Myocyte (in vitro differentiated cells): ENCODE measurements around the gene RXRB. TPM values are rescaled to one million over a fixed set of nuclear protein-coding genes. Genes with fewer than 3 reads are reported as not detected.

Experiments
- DNase-seq: peaks from one replicate; pipeline ENCODE4 v3.0.0-alpha.2; 2012; ENCODE audit warnings: low read depth
- total RNA-seq: library from RNA; depleted of rRNA; stranded (reverse); fragments of >200 nt; gene quantifications from 2 replicates; pipeline ENCODE4 v1.2.3, GENCODE V29; 2014

RXRB gene
- total RNA-seq, 1 donor from 2014 or later, result 36.9 TPM

GRCh38 chr6:33212857-33213165 lies 12.3 kb upstream of the RXRB start:
- no peak for DNase-seq

GRCh38 chr6:33211666-33212422 lies 11.4 kb upstream of the RXRB start:
- DNase-seq, result no peak

DNA sequence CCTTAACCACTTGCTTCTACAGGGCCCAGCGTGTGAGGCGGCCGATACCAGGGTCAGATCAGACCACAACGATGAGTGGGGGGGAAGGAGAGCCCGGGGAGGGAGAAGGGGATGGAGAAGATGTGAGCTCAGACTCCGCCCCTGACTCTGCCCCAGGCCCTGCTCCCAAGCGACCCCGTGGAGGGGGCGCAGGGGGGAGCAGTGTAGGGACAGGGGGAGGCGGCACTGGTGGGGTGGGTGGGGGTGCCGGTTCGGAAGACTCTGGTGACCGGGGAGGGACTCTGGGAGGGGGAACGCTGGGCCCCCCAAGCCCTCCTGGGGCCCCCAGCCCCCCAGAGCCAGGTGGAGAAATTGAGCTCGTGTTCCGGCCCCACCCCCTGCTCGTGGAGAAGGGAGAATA lies 10.7 kb upstream of the RXRB start:
- DNase-seq, result no peak

- no peak for DNase-seq
These were observed 9.4 kb upstream of the RXRB start for GRCh38 chr6:33209856-33210255.

DNA sequence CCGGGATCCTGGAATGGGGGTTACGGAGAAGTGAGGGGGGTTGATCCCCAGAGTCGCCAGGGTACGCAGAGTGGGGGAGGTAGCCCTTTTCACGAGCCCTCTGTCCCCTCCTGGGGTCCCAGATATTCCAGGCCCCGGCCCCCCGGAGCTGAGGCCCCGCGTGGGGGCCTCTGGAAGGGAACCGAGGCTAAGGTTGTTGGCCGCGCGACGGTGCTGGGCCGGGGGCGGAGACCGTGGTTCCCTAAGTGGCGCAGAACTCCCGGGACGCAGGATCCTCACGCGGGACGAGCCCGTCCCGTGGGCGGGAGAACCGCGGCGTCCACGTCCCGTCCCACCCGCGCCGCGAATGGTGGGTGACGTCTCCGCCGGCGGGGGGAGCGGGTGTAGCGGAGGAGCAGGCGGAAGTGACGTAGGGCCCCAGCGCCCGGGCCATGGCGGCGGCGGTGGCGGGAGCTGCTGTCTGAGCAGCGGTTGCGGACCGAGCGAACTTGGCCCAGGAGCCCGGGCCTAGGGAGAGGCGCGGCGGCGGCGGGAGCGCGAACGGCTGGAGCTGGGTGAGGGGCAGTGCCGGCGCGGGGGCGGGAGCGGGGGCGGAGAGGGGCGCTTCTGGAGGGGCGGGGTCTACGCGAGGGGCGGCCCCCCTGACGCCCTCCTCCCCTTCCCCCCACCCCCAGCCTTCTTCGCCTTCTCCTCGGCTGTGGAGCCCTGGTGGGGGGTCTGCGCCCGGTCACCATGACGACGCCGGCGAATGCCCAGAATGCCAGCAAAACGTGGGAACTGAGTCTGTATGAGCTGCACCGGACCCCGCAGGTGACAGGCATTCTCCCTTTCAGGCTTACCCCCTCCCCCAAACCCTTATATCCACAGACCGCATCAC lies 7.9 kb upstream of the RXRB start, which contains the start of gene RING1:
Gene RING1, plus strand, starts transcription at position 410 of the 877 bp plus-strand sequence. Its CDS starts 323 bp downstream, at position 733.
- peak; percentile 86 for DNase-seq

DNA sequence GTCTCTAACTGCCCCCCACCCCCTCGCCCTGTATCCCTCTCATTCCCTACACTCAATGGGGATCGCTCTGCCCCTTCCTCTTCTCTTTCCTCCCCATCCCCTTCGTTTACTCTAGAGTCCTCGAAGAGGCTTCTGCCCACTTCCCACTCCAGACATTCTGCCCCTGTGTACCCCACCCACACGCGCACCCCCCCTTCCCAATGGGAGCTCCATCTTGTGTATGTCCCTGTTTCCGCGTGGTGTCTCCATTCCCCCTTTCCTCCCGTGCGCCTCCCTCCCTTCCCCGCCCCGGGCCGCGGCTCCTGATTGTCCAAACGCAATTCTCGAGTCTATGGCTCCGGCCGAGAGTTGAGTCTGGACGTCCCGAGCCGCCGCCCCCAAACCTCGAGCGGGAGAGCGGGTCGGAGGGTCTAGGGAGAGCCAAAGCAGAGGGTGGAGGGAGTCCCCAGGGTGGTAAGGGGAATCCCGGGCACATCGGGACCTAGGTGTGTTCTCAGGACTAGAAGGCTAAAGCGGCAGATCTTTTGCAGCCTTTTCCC lies 7.2 kb upstream of the RXRB start:
- peak; percentile 60 for DNase-seq

GRCh38 chr6:33206864-33207551 lies 6.5 kb upstream of the RXRB start:
- peak; percentile 17 for DNase-seq

- peak; percentile 21 for DNase-seq
These were observed 5.8 kb upstream of the RXRB start for GRCh38 chr6:33206027-33206863.

GRCh38 chr6:33205191-33206026 lies 4.9 kb upstream of the RXRB start:
- DNase-seq, result peak; percentile 20

DNA sequence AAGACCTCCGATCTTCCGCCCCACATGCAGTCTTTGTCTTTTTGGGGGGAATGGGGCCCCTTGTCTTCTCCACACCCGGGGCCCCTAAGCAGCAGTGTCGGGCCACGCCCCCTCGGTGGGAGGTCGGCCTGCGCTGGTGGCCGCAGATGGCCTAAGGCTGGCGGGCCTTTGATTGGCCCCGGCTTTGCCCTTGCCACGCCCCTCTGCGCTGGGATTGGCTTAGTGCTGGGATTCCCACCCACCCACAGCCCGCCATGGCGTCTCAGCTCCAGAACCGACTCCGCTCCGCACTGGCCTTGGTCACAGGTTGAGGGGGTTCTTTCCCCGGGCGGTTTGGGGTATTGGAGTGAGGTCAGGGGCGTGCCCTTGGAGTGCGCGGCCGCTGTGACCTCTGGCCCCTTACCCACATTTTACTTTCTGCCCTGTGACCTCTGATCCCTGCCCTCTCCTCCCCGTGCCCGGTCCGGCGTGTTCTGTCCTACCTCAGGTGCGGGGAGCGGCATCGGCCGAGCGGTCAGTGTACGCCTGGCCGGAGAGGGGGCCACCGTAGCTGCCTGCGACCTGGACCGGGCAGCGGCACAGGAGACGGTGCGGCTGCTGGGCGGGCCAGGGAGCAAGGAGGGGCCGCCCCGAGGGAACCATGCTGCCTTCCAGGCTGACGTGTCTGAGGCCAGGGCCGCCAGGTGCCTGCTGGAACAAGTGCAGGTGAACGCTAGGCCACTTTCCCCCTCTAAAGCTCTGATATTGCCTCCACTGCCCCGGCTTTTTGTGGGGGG lies 4.1 kb upstream of the RXRB start, which contains the start of gene HSD17B8:
Gene HSD17B8, plus strand, starts transcription at position 241 of the 776 bp plus-strand sequence. Its CDS starts 14 bp downstream, at position 255.
- DNase-seq, result peak; percentile 93

- no peak for DNase-seq
These were observed 3.6 kb upstream of the RXRB start for GRCh38 chr6:33204165-33204414.

DNA sequence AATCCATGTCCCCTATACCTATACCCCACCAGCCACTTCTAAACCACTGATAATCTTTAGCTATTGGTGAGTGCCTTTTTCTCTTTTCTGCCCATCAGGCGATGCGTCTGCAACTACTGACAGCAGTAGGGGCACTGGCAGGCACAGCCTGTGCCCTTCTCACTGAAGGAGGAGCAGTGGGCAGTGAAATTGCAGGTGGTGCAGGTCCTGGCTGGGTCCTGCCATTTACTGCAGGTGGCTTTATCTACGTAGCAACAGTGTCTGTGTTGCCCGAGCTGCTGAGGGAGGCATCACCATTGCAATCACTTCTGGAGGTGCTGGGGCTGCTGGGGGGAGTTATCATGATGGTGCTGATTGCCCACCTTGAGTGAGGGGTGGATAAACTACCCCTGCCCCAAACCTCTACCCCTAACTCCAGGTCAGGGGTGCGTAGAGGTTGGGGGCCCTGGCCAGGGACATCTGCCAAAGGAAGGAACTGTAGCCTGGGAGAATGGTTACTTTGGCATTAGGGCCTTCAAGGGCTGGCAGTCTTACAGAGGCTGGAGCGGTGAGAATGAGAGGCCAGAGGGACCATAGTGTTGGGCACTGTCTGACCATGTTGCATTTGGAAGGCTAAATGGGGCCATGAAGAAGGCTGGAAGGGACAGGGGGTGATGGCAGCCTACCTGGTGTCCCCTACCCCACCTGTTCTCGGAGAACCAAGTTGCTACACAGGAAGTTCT lies 3.1 kb upstream of the RXRB start:
- no peak for DNase-seq

- DNase-seq, result no peak
These were observed 2.3 kb upstream of the RXRB start for GRCh38 chr6:33202799-33203198.

DNA sequence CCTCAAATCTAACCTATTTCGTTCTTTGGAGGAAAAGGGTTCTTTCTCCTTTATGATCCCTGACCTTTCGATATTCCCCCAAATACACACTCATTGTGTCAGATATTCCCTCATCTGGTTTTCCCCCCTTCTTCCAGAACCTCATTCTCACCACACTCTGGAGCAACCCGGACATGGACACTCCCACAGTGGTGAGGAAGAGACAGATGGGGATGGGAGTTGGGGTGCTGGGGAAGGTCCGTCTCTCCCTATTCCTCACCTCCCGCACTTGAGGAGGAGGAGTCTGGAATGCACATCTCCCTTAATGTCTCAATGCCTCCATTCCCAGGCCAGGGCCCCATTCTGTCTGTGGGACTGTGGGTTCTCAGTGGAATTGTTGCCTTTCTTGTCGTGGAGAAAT lies 1.5 kb upstream of the RXRB start:
- no peak for DNase-seq

DNA sequence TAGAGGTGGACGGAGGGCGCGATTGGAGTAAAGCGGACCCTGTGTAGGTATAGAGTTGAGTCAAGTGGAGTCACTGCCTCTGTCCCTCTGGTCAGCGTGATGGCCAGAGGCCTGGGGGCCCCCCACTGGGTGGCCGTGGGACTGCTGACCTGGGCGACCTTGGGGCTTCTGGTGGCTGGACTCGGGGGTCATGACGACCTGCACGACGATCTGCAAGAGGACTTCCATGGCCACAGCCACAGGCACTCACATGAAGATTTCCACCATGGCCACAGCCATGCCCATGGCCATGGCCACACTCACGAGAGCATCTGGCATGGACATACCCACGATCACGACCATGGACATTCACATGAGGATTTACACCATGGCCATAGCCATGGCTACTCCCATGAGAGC lies 681 bp upstream of the RXRB start:
- no peak for DNase-seq

DNA sequence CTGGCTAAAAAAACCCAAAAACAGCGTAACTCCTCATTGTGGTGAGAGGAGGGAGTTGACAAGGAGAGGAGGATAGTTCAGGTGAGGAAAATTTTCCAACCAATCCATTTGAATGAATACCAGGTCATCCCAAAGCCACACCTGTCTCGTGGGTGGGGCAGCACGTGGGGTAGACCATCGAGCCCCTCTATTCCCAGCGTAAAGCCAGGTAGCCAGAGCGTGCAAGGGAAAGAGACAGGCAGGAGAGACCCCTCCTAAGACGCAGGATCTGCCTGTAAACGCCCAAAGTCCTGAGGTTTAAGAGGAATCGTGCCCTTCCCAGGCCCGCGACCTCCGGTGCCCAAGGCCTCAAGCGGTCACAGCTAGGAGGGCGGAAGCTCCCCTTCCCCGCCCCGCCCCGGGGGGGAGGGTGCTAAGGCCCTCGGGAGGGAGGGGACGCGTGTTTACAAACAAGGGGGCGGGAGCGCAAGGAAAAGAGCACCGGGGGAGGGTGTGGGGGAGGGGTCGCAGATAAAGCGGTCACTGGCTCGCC lies 712 bp downstream of the RXRB start:
- DNase-seq, result peak; percentile 73

- DNase-seq, result no peak
These were observed 1.5 kb downstream of the RXRB start for GRCh38 chr6:33198853-33199436.
